NCI-H2171 (cell line): Measurements from ENCODE around the gene PNMA1.

Source experiments
- DNase-seq: peaks from one replicate; lab custom pipeline; 2025; lab: John Stamatoyannopoulos, UW

Gene PNMA1

GRCh38 chr14:73736842-73737241 lies 22.7 kb upstream of the PNMA1 start:
- no peak for DNase-seq

GRCh38 chr14:73732006-73732405 lies 17.8 kb upstream of the PNMA1 start:
- DNase-seq, result no peak

- no peak for DNase-seq
Measured at GRCh38 chr14:73731111-73731510, 16.9 kb upstream of the PNMA1 start.

- DNase-seq, result no peak
Measured at GRCh38 chr14:73729556-73730265, 15.5 kb upstream of the PNMA1 start.

GRCh38 chr14:73728717-73729330 lies 14.6 kb upstream of the PNMA1 start:
- DNase-seq, result peak; percentile 64

- no peak for DNase-seq
Measured at GRCh38 chr14:73727166-73727565, 13.0 kb upstream of the PNMA1 start.

- DNase-seq, result no peak
Measured at GRCh38 chr14:73726025-73726961, 12.1 kb upstream of the PNMA1 start.

GRCh38 chr14:73725116-73726024 lies 11.2 kb upstream of the PNMA1 start:
- DNase-seq, result no peak

- DNase-seq, result no peak
Measured at GRCh38 chr14:73724696-73725095, 10.5 kb upstream of the PNMA1 start.

- DNase-seq, result peak; percentile 36
Measured at GRCh38 chr14:73723797-73724661, 9.8 kb upstream of the PNMA1 start.

GRCh38 chr14:73723406-73723796 lies 9.2 kb upstream of the PNMA1 start:
- DNase-seq, result no peak

GRCh38 chr14:73722581-73722980 lies 8.4 kb upstream of the PNMA1 start:
- no peak for DNase-seq

GRCh38 chr14:73721101-73721821 lies 7.1 kb upstream of the PNMA1 start:
- no peak for DNase-seq

GRCh38 chr14:73720636-73721035 lies 6.5 kb upstream of the PNMA1 start:
- no peak for DNase-seq

GRCh38 chr14:73719791-73720190 lies 5.6 kb upstream of the PNMA1 start:
- DNase-seq, result no peak

GRCh38 chr14:73719361-73719760 lies 5.2 kb upstream of the PNMA1 start:
- DNase-seq, result no peak

GRCh38 chr14:73718418-73719251 lies 4.5 kb upstream of the PNMA1 start:
- no peak for DNase-seq

- DNase-seq, result no peak
Measured at GRCh38 chr14:73717711-73718417, 3.7 kb upstream of the PNMA1 start.

GRCh38 chr14:73717266-73717665 lies 3.1 kb upstream of the PNMA1 start:
- DNase-seq, result no peak
